Measurements from ENCODE around the gene PPP1R1A.

The PPP1R1A gene

DNA sequence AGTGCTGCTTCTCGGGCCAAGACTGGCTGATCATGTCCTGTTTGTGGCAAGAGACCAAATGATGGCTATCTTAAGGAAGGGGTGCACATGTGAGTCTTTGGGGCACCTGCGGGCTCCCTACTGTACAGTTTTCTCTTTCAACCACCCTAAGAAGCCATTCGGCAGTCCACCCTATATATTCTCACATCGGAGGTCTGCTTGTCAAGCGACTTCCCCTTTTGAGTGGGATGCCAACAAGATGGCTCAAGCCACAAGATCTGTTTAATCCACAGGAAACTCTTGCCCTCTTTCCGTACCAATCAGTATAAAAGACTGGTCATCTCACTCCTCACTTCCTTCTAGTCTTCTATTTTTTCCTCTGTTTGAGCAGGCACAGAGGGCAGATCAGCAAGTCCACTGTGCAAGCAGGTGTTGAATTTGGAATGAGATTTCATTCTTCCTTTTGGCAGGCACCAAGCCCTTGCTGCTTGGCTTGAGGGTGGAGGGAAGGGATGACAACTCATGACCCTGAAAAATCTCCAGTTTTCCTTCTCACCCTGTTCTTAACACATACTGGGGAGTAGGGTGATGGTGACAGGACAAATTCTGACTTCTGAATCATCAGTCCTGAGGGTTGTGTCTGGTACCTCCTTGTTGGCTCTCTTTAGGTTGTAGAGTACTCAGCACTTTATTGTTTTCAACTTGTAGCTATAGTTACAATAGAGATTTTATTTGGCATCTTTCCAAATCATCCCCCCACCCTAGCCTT is 28.6 kb upstream of the PPP1R1A start:
- no peak overlapping the region for H3K4me3 ChIP-seq (ENCODE audit: low read depth, low read length)
- DNase-seq (ENCODE audit: low read depth) = peak; percentile 58
- TF ChIP-seq POLR2A (IDR thresholded peaks at IDR 0.05; ENCODE audit: extremely low read depth, insufficient read length) (no peak), MYC (IDR thresholded peaks at IDR 0.05; ENCODE audit: low read depth, low read length) (no peak)
- TF ChIP-seq, protein P1, sequence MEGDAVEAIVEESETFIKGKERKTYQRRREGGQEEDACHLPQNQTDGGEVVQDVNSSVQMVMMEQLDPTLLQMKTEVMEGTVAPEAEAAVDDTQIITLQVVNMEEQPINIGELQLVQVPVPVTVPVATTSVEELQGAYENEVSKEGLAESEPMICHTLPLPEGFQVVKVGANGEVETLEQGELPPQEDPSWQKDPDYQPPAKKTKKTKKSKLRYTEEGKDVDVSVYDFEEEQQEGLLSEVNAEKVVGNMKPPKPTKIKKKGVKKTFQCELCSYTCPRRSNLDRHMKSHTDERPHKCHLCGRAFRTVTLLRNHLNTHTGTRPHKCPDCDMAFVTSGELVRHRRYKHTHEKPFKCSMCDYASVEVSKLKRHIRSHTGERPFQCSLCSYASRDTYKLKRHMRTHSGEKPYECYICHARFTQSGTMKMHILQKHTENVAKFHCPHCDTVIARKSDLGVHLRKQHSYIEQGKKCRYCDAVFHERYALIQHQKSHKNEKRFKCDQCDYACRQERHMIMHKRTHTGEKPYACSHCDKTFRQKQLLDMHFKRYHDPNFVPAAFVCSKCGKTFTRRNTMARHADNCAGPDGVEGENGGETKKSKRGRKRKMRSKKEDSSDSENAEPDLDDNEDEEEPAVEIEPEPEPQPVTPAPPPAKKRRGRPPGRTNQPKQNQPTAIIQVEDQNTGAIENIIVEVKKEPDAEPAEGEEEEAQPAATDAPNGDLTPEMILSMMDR (IDR thresholded peaks at IDR 0.05; ENCODE audit: low read depth, low read length) = no peak
- TF ChIP-seq, protein P2, sequence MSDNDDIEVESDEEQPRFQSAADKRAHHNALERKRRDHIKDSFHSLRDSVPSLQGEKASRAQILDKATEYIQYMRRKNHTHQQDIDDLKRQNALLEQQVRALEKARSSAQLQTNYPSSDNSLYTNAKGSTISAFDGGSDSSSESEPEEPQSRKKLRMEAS (IDR thresholded peaks at IDR 0.05; ENCODE audit: low read depth, low read length) = no peak

DNA sequence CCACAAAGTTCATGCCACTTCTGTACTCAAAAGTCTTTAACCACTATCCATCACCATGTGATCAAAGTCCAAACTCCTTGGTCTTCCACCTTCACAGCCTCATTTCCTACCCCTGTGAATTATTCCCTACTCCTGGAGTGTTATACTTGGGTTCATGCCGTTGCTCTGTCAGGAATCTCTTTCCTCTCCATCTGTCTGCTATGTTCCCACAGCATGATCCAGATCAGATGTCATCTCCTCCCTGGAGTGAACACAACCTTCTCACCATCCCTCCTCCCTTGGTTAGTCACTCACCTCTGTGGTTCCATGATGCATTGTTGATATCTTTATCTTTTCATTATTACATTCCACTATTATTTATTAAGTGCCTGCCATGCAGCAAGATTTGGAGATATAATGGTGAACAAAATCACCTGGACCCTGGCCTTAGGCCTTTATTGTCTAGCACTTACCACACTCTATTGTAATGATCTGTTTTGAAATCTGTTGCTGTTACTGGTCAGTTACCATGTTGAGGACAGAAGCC is 23.8 kb upstream of the PPP1R1A start:
- no peak overlapping the region for H3K4me3 ChIP-seq (ENCODE audit: low read depth, low read length)
- no peak for DNase-seq (ENCODE audit: low read depth)
- TF ChIP-seq MYC (IDR thresholded peaks at IDR 0.05; ENCODE audit: low read depth, low read length) (no peak), POLR2A (IDR thresholded peaks at IDR 0.05; ENCODE audit: extremely low read depth, insufficient read length) (no peak)
- TF ChIP-seq, protein P2 (IDR thresholded peaks at IDR 0.05; ENCODE audit: low read depth, low read length) = no peak
- TF ChIP-seq, protein P1 (IDR thresholded peaks at IDR 0.05; ENCODE audit: low read depth, low read length) = no peak

DNA sequence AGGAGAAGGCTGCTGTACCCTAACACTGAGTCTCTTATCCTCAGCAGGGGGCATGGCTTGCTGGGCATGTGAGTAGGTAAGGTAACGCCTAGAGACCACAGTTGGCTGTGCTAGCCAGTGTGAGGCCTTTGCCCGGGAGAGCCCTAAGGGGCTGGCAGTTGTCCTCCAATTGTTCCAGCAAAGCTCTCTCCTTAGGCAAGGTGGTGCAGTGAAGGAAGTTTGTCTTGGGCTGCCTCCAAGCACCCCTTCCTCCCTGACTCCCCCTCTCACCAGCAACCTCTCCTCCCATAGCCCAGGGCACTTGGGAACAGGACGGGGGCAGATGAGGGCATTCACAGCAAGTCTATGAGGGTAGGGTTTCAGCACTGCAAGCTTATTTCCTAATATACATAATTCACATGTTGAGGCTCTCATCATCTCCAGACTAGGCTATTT is 23.3 kb upstream of the PPP1R1A start:
- no peak for DNase-seq (ENCODE audit: low read depth)
- TF ChIP-seq MYC (IDR thresholded peaks at IDR 0.05; ENCODE audit: low read depth, low read length) (no peak), POLR2A (IDR thresholded peaks at IDR 0.05; ENCODE audit: extremely low read depth, insufficient read length) (no peak)
- TF ChIP-seq, protein P2 (IDR thresholded peaks at IDR 0.05; ENCODE audit: low read depth, low read length) = no peak
- TF ChIP-seq, protein P1 (IDR thresholded peaks at IDR 0.05; ENCODE audit: low read depth, low read length) = no peak
- H3K4me3 ChIP-seq (ENCODE audit: low read depth, low read length) = no peak overlapping the region

DNA sequence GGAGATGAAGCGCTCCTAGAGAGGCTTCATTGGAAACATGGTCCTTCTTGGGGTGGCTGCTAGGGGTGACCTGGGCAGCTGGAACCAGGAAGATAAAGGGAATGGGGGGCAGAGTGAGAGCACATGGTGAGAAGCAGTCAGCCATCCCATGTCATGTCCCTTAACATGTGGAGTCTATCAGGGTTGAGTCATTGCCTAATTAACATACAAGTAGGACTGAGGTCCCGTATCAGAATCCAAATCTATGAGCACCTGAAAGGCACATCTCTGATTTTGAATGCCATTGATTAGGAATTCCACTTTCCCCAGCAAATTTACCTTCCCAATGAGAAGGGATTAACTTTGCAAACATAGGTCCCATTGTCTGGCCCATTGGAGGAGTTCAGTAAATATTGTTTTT is 20.3 kb upstream of the PPP1R1A start:
- DNase-seq (ENCODE audit: low read depth) = no peak
- H3K4me3 ChIP-seq (ENCODE audit: low read depth, low read length) = no peak overlapping the region
- TF ChIP-seq POLR2A (IDR thresholded peaks at IDR 0.05; ENCODE audit: extremely low read depth, insufficient read length) = no peak

DNA sequence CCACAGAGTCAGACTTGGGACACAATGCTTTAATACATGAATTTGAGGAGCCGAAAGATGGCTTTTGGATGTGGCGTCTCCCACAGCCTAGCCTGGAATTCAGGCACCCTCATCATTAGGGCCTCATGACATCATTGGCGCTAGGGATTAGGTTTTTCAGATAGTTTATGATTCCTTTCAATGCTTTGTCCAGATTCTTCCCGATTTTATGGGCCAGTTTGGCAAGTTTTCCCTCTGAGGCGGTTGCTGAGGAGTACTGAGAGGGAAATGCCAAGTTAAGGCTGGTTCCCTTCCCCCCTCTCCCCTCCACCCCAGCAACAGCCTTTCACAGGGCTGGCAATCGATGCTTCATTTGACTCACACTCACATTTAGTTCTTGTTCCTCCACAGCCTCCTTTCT is 19.7 kb upstream of the PPP1R1A start:
- no peak for TF ChIP-seq MYC (IDR thresholded peaks at IDR 0.05; ENCODE audit: low read depth, low read length)
- TF ChIP-seq, protein P2 (IDR thresholded peaks at IDR 0.05; ENCODE audit: low read depth, low read length) = no peak
- no peak for TF ChIP-seq POLR2A (IDR thresholded peaks at IDR 0.05; ENCODE audit: extremely low read depth, insufficient read length)
- TF ChIP-seq, protein P1 (IDR thresholded peaks at IDR 0.05; ENCODE audit: low read depth, low read length) = no peak
- no peak overlapping the region for H3K4me3 ChIP-seq (ENCODE audit: low read depth, low read length)
- DNase-seq (ENCODE audit: low read depth) = no peak

DNA sequence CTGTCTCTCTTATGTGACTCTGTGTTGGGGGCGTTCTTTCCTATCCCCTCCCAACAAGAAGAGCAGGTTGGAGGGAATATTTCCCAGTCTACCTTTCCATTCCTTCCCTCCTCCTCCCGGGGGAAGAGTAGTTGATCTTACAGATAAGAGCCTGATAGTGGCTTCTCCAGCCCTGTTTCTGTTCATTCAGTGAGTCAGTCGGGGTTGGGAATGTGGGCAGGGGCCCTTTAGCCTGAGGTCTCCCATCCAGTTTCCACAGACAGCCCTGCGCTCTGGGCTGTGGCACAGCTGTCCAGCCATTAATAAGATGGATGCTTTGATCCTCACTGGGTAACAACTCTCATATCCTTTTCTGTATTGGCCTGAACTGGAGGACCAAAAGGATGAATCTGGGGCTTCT is 18.1 kb upstream of the PPP1R1A start:
- no peak for DNase-seq (ENCODE audit: low read depth)
- TF ChIP-seq, protein P2 (IDR thresholded peaks at IDR 0.05; ENCODE audit: low read depth, low read length) = no peak
- TF ChIP-seq POLR2A (IDR thresholded peaks at IDR 0.05; ENCODE audit: extremely low read depth, insufficient read length) (no peak), MYC (IDR thresholded peaks at IDR 0.05; ENCODE audit: low read depth, low read length) (no peak)
- TF ChIP-seq, protein P1 (IDR thresholded peaks at IDR 0.05; ENCODE audit: low read depth, low read length) = no peak

More for the DNA sequence above, 18.1 kb upstream of the PPP1R1A start:
- no peak overlapping the region for H3K4me3 ChIP-seq (ENCODE audit: low read depth, low read length)
